Right lobe of liver (tissue), 6 donors: ENCODE measurements around the gene MYO5A. TPM values are rescaled to one million over a fixed set of nuclear protein-coding genes. Genes with fewer than 3 reads are reported as not detected.

Source experiments
- ATAC-seq, 4 donors: fragments of 200-7000 bp; cut with Tn5 transposase; one replicate each; pipeline ENCODE4 v1.9.1; 2020; ENCODE audit warnings: mild to moderate bottlenecking in 4 of 4, moderate library complexity in 4 of 4
- DNase-seq, 3 donors: peaks; one replicate each; pipeline ENCODE4 v3.0.0-alpha.2; 2020
- H3K27ac ChIP-seq, 3 donors: fragments of 200-600 bp; one replicate each; pipeline ENCODE4 v1.8.0; 2022
- H3K27me3 ChIP-seq, 2 donors: fragments of 200-600 bp; one replicate each; pipeline ENCODE4 v1.8.0; 2022
- H3K36me3 ChIP-seq, 4 donors: fragments of 200-600 bp; sonication (generic) in 1 of 4; one replicate each; pipeline versions ENCODE4 v1.5.1 to v1.8.0; 2017 to 2022; ENCODE audit warnings: control low read depth in 1 of 4
- H3K4me1 ChIP-seq, 4 donors: fragments of 200-600 bp; sonication (generic) in 1 of 4; one replicate each; pipeline versions ENCODE4 v1.5.1 to v1.8.0; 2017 to 2022; ENCODE audit warnings: control low read depth in 1 of 4
- H3K4me3 ChIP-seq, 3 donors: fragments of 200-600 bp; one replicate each; pipeline ENCODE4 v1.8.0; 2022
- H3K9me3 ChIP-seq, 4 donors: fragments of 200-600 bp; sonication (generic) in 1 of 4; one replicate each; pipeline versions ENCODE4 v1.5.1 to v1.8.0; 2017 to 2022; ENCODE audit warnings: control low read depth in 1 of 4
- CTCF ChIP-seq, 4 donors: fragments of 200-600 bp in 3 of 4; fragments of 450-650 bp in 1 of 4; IDR thresholded peaks; one replicate each; pipeline versions ENCODE4 v1.5.1 to v1.8.0; 2016 to 2022; ENCODE audit warnings: antibody characterized with exemption in 4 of 4, mild to moderate bottlenecking in 2 of 4
- POLR2A ChIP-seq: fragments of 450-650 bp; IDR thresholded peaks from one replicate; pipeline ENCODE4 v1.6.1; 2017; ENCODE audit warnings: antibody characterized with exemption, mild to moderate bottlenecking
- WGBS: methylation state at CpG from one replicate; pipeline ENCODE4 v1.1.6; 2018; ENCODE audit warnings: low coverage, low lambda C conversion rate; ENCODE audit not compliant: insufficient coverage; ENCODE audit errors: missing lambda C conversion rate; 5-methylcytosine and 5-hydroxymethylcytosine counted together
- intact Hi-C, 2 donors: fragments of 100-400 bp; cut with DNase I; formaldehyde crosslinking; loops; one replicate each; pipeline versions ENCODE4 v1.11.2 to v1.14.1; 2022
- total RNA-seq, 6 experiments: library from RNA; depleted of rRNA in 2 of 6; stranded (reverse); fragments of >200 nt in 2 of 6; fragmentation: NEBNext Ultra II Directional in 3 of 6; extraction: Animal tissue kit (Norgen Biotek cat#: 25700) in 3 of 6; gene quantifications; one replicate each; pipeline versions ENCODE4 v1.1.0 to v1.2.4, GENCODE V29; 2016 to 2023
- donor health status: DM: no; HTN: yes; CAD: no.
- donor health status: DM: no; HTN: no; CAD: no.
- donor health status: DM: no; HTN: no; CAD: no.
- donor health status: DM: no; HTN: yes; CAD: no.
- donor health status: DM: no; HTN: yes; CAD: no.

MYO5A gene
- total RNA-seq, 6 experiments from 2014 or later: 3.2 to 13.3 (median 5.0) TPM

- ATAC-seq (no peak), DNase-seq (no peak)
- intact Hi-C loops: loop anchor here (5.0 to 10.0 kb wide), 2 partner anchors 470 to 472 kb away; no protein-coding TSS in a partner anchor
- no peaks in the 10 kb centered on the region for H3K9me3 ChIP-seq
- H3K27ac ChIP-seq: no peak overlapping the region
- no peaks in the 10 kb centered on the region for H3K27me3 ChIP-seq
- 72% methylated on average over 4 of the region's 5 CpGs for WGBS
- TF ChIP-seq POLR2A (no peak), CTCF (IDR thresholded peaks at IDR 0.05) (no peak)
- no peaks in the 10 kb centered on the region for H3K4me1 ChIP-seq
- H3K4me3 ChIP-seq: no peak overlapping the region
- no peaks in the 10 kb centered on the region for H3K36me3 ChIP-seq
Measured at GRCh38 chr15:52262364-52262763, 266.3 kb downstream of the MYO5A start.

GRCh38 chr15:52261498-52262242 is 267.0 kb downstream of the MYO5A start:
- 44% methylated on average over 6 of the region's 8 CpGs for WGBS
- peak; percentile 64 to 82 (median 74) for ATAC-seq
- Histone ChIP-seq H3K27me3 (no peaks in the 10 kb centered on the region), H3K4me3 (no peak overlapping the region), H3K27ac (no peak overlapping the region), H3K4me1 (no peaks in the 10 kb centered on the region), H3K36me3 (no peaks in the 10 kb centered on the region), H3K9me3 (no peaks in the 10 kb centered on the region)
- no peak for DNase-seq
- intact Hi-C loops: loop anchor here (5.0 to 10.0 kb wide), 2 partner anchors 471 to 473 kb away; no protein-coding TSS in a partner anchor
- peak in 1 of 4 donors; percentile 2 for TF ChIP-seq CTCF (IDR thresholded peaks at IDR 0.05)
- no peak for TF ChIP-seq POLR2A

- H3K4me3 ChIP-seq: no peak overlapping the region
- H3K4me1 ChIP-seq: no peaks in the 10 kb centered on the region
- no peaks in the 10 kb centered on the region for H3K9me3 ChIP-seq
- no peaks in the 10 kb centered on the region for H3K36me3 ChIP-seq
- no peak overlapping the region for H3K27ac ChIP-seq
- intact Hi-C loops: loop anchor here (5.0 to 10.0 kb wide), 2 partner anchors 471 to 474 kb away; no protein-coding TSS in a partner anchor
- no peak for ATAC-seq
- DNase-seq: no peak
- no peaks in the 10 kb centered on the region for H3K27me3 ChIP-seq
- TF ChIP-seq POLR2A (no peak), CTCF (IDR thresholded peaks at IDR 0.05) (no peak)
- 100% methylated on average over 2 of the region's 10 CpGs for WGBS
Measured at GRCh38 chr15:52261026-52261425, 267.7 kb downstream of the MYO5A start.

GRCh38 chr15:52259503-52259902 is 269.2 kb downstream of the MYO5A start:
- no peaks in the 10 kb centered on the region for H3K36me3 ChIP-seq
- intact Hi-C loops: no loop called here
- H3K27ac ChIP-seq: no peak overlapping the region
- H3K9me3 ChIP-seq: no peaks in the 10 kb centered on the region
- no peak for DNase-seq
- 68% methylated on average over 2 of the region's 4 CpGs for WGBS
- no peak for ATAC-seq
- TF ChIP-seq CTCF (IDR thresholded peaks at IDR 0.05) (no peak), POLR2A (no peak)
- H3K27me3 ChIP-seq: no peaks in the 10 kb centered on the region
- no peaks in the 10 kb centered on the region for H3K4me1 ChIP-seq
- H3K4me3 ChIP-seq: no peak overlapping the region
